Measurements from ENCODE around the gene RBM26. TPM values are rescaled to one million over a fixed set of nuclear protein-coding genes. Genes with fewer than 3 reads are reported as not detected.

RBM26 gene
- total and polyA plus RNA-seq, 2 experiments from 2014 or later, result 46.0 to 69.3 TPM

GRCh38 chr13:79401259-79402070, 4.6 kb downstream of the RBM26 start:
- Histone ChIP-seq H3F3A (replicated peaks; ENCODE audit: low read depth) (no peaks in the 10 kb centered on the region), H3K9me2 (ENCODE audit: insufficient read depth) (no peaks in the 10 kb centered on the region), H3K4me3 (peak overlapping the region; percentile 92; the same call in 1 of the 2 replicates), H3K27me3 (ENCODE audit: insufficient read depth) (no peaks in the 10 kb centered on the region), H3K27ac (ENCODE audit: low read depth) (no peak overlapping the region), H2AFZ (no peak overlapping the region), H3K4me1 (ENCODE audit: insufficient read depth) (peaks cover 35% of the 10 kb centered on the region), H3K79me2 (replicated peaks; ENCODE audit: insufficient read depth) (peaks cover 92% of the 10 kb centered on the region), H4K20me1 (replicated peaks; ENCODE audit: insufficient read depth) (peaks cover 20% of the 10 kb centered on the region), H3K4me2 (peak overlapping the region; percentile 85; the same call in 1 of the 2 replicates), H3K36me3 (ENCODE audit: insufficient read depth) (no peaks in the 10 kb centered on the region; the same call in 1 of the 2 replicates)
- H3K36me3 Mint-ChIP-seq (ENCODE audit: low read depth), result peaks cover 35% of the 10 kb centered on the region
- ATAC-seq (no peak), DNase-seq (ENCODE audit: low spot score) (no peak)
- peak overlapping the region; percentile 71; the same call in 1 of the 2 replicates for H3K27ac Mint-ChIP-seq
- H3K9me3 Mint-ChIP-seq, result peaks cover 9% of the 10 kb centered on the region; the same call in 2 of the 3 replicates
- no peak overlapping the region for H3K4me3 Mint-ChIP-seq
- peaks cover 36% of the 10 kb centered on the region for H3K4me1 Mint-ChIP-seq
- no peaks in the 10 kb centered on the region for H3K27me3 Mint-ChIP-seq (ENCODE audit: insufficient read depth, low read depth, poor library complexity)
- no peak for TF ChIP-seq POLR2AphosphoS5 (IDR thresholded peaks at IDR 0.05; ENCODE audit: low read depth)
- no peak for TF ChIP-seq CTCF (conservative IDR thresholded peaks at IDR 0.05; ENCODE audit: low read depth in 2 of 2)
- no peak for TF ChIP-seq NANOG (IDR thresholded peaks at IDR 0.05; ENCODE audit: borderline replicate concordance)
- TF ChIP-seq STAT1 (IDR thresholded peaks at IDR 0.05; ENCODE audit: unreplicated experiment), result no peak
- no peak for TF ChIP-seq EZH2 (IDR thresholded peaks at IDR 0.05; ENCODE audit: low read depth, unreplicated experiment)
- no peak for TF ChIP-seq ZNF114 (CRISPR knock-in tag; IDR thresholded peaks at IDR 0.05)
- TF ChIP-seq, protein P1, sequence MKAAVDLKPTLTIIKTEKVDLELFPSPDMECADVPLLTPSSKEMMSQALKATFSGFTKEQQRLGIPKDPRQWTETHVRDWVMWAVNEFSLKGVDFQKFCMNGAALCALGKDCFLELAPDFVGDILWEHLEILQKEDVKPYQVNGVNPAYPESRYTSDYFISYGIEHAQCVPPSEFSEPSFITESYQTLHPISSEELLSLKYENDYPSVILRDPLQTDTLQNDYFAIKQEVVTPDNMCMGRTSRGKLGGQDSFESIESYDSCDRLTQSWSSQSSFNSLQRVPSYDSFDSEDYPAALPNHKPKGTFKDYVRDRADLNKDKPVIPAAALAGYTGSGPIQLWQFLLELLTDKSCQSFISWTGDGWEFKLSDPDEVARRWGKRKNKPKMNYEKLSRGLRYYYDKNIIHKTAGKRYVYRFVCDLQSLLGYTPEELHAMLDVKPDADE (IDR thresholded peaks at IDR 0.05), result no peak
- TF ChIP-seq EZH2phosphoT487 (IDR thresholded peaks at IDR 0.05; ENCODE audit: unreplicated experiment), result no peak
- TF ChIP-seq CREB1 (CRISPR knock-in tag; IDR thresholded peaks at IDR 0.05; ENCODE audit: low read depth), result no peak
- TF ChIP-seq ZNF331 (CRISPR knock-in tag; IDR thresholded peaks at IDR 0.05; ENCODE audit: low read depth), result no peak

DNA sequence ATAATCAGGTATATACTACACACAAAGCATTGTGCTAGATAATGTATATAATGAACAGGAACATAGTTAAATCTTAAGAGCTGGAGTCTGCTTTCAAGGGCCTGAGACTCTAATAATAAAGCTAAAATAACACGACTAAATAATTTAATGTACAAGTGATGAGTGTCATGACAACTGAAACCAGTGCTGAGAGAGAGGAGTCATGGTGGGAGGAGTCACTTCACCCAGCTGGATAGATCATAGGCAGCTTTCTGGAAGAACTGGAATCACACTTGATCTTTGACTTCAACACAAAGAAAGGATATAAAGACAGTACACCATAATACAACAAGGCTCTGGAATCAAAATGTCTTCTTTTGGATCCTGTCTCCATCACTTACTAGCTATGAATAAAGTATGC, 7.1 kb downstream of the RBM26 start:
- ATAC-seq (no peak), DNase-seq (ENCODE audit: low spot score) (no peak)
- Histone ChIP-seq H3K9me2 (ENCODE audit: insufficient read depth) (no peaks in the 10 kb centered on the region), H2AFZ (no peak overlapping the region), H3K4me2 (no peak overlapping the region), H4K20me1 (replicated peaks; ENCODE audit: insufficient read depth) (peaks cover 13% of the 10 kb centered on the region; the same call in 1 of the 2 replicates), H3K27ac (ENCODE audit: low read depth) (no peak overlapping the region), H3K79me2 (replicated peaks; ENCODE audit: insufficient read depth) (peaks cover 100% of the 10 kb centered on the region), H3K4me1 (ENCODE audit: insufficient read depth) (peaks cover 25% of the 10 kb centered on the region), H3F3A (replicated peaks; ENCODE audit: low read depth) (no peaks in the 10 kb centered on the region), H3K27me3 (ENCODE audit: insufficient read depth) (no peaks in the 10 kb centered on the region), H3K4me3 (no peak overlapping the region), H3K36me3 (ENCODE audit: insufficient read depth) (no peaks in the 10 kb centered on the region; the same call in 1 of the 2 replicates)
- Mint-ChIP-seq H3K27ac (no peak overlapping the region), H3K36me3 (ENCODE audit: low read depth) (peaks cover 58% of the 10 kb centered on the region), H3K27me3 (ENCODE audit: insufficient read depth, low read depth, poor library complexity) (no peaks in the 10 kb centered on the region), H3K4me3 (no peak overlapping the region), H3K4me1 (peaks cover 46% of the 10 kb centered on the region), H3K9me3 (peaks cover 23% of the 10 kb centered on the region)
- TF ChIP-seq EZH2phosphoT487 (IDR thresholded peaks at IDR 0.05; ENCODE audit: unreplicated experiment), result no peak
- TF ChIP-seq, protein P2, sequence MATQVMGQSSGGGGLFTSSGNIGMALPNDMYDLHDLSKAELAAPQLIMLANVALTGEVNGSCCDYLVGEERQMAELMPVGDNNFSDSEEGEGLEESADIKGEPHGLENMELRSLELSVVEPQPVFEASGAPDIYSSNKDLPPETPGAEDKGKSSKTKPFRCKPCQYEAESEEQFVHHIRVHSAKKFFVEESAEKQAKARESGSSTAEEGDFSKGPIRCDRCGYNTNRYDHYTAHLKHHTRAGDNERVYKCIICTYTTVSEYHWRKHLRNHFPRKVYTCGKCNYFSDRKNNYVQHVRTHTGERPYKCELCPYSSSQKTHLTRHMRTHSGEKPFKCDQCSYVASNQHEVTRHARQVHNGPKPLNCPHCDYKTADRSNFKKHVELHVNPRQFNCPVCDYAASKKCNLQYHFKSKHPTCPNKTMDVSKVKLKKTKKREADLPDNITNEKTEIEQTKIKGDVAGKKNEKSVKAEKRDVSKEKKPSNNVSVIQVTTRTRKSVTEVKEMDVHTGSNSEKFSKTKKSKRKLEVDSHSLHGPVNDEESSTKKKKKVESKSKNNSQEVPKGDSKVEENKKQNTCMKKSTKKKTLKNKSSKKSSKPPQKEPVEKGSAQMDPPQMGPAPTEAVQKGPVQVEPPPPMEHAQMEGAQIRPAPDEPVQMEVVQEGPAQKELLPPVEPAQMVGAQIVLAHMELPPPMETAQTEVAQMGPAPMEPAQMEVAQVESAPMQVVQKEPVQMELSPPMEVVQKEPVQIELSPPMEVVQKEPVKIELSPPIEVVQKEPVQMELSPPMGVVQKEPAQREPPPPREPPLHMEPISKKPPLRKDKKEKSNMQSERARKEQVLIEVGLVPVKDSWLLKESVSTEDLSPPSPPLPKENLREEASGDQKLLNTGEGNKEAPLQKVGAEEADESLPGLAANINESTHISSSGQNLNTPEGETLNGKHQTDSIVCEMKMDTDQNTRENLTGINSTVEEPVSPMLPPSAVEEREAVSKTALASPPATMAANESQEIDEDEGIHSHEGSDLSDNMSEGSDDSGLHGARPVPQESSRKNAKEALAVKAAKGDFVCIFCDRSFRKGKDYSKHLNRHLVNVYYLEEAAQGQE (IDR thresholded peaks at IDR 0.05; ENCODE audit: unreplicated experiment), result no peak

Measured in GM23338 (cell line).